CD4-positive, alpha-beta T cell treated with Interleukin-4 for 4 hours (primary cell): ENCODE measurements around the gene CSNK2B.

Source experiments
- DNase-seq: peaks from one replicate; pipeline ENCODE4 v3.0.0-alpha.2; 2020

The CSNK2B gene

GRCh38 chr6:31715022-31715958 lies 49.4 kb downstream of the CSNK2B start, which contains the start of gene LY6G6D:
TSS of gene LY6G6D (plus strand) at chr6:31715348. CDS start at chr6:31715356, 8 bp downstream.
- DNase-seq, result no peak

GRCh38 chr6:31717499-31718222 lies 51.8 kb downstream of the CSNK2B start:
- no peak for DNase-seq

GRCh38 chr6:31718265-31718664 lies 52.4 kb downstream of the CSNK2B start:
- DNase-seq, result no peak

DNA sequence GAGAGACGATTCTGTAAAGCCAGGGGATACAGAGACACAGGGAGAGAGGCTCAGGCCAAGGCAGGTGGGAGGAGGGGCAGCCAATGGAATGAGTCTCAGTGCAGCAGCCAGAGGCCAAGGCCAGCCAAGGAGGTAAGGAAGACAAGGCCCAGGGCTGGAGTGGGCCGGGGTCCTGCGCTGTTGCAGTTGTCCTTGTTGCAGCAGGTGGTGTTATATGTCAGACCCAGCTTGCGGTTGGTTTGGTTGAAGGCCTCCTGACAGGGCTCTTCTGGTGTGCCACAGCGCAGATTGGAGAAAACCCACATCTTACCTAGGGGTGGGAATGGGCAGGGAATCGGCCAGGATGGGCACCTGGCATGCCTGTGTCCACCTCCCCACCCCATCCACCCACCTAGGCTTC lies 53.1 kb downstream of the CSNK2B start:
- DNase-seq, result no peak
